ENCODE results near the gene LRRC7. TPM values are rescaled to one million over a fixed set of nuclear protein-coding genes. Genes with fewer than 3 reads are reported as not detected.
"Not testable (repeated sequence)": the region's sequence is repeated elsewhere in the genome, so short reads cannot be mapped to it uniquely, and the experiment has no call there.

The LRRC7 gene
- total RNA-seq, 1 experiment from 2014 or later = not detected

DNA sequence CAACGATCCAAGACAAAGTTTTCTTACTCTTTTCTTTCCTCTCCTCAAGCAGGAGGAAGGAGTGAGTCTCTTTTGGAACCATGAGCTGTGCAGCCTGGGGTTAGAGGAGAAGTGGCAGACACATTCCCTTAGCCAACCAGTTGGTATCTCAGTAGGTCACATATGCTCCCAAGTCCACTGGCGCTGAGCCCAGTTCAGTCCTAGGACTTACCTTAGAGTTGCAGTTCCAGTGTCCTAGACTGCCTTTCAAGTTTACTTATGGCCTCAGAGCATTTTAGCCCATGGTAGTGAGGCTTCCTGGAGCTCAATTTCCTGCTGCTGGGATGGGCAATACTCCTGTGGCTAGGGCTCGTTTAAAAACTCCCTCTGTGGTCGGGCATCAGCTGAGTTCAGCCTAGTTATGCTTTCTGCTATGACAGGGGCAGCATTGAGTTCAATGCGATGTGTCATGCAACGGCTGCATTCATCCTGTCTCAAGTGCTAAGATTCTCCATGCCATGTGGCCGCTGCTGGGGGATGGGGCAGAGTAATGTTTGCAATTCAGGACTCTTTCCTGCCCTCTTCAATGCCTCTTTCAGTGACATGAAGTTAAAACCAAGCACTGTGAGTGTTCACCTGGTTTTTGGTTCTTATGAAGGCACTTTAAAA, 103.8 kb downstream of the LRRC7 start:
- no peak for DNase-seq (ENCODE audit: low read depth)
- in situ Hi-C loops (cut with HindIII; ENCODE audit: low pct_unique_long_range_greater_than_20kb, low sequenced_read_pairs) = no loop called here

DNA sequence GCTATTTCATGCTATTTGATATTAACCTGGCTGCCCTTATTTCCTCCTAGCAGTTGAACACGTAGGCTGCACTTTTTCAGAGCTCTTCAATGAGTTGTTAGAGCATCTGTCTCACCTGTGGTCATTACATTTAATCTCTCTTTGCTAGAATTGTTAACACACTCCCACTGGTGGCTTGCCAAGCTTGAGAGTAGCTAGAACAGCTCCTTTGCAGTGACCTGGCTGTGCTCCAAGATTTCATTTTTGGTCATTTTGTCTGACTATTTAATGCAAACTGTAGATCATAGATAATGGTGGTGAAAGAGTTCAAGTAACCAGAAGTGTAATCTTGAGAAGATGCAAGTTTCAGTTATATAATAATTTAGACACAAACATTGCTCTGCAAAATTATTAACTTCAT, 105.6 kb downstream of the LRRC7 start:
- in situ Hi-C loops (cut with HindIII; ENCODE audit: low pct_unique_long_range_greater_than_20kb, low sequenced_read_pairs) = no loop called here

DNA sequence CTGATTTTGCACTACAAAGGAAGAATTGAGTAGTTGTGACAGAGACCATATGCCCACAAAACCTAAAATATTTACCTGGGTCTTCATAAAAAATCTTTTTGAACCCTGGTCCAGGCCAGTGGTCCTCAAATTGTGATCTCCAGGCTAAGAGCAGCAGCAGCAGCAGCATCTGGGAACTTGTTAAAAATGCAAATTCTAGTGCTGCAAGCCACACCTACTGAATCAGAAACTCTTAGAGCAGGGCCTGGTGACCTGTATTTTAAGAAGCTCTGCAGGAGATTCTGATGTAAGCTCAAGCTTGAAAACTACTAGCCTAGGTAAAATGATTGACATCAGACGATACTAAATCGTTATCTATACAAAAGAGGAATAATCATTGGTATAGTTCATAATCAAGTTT, 112.2 kb downstream of the LRRC7 start:
- DNase-seq (ENCODE audit: low read depth) = no peak
- in situ Hi-C loops (cut with HindIII; ENCODE audit: low pct_unique_long_range_greater_than_20kb, low sequenced_read_pairs) = no loop called here

More for the DNA sequence above, 105.6 kb downstream of the LRRC7 start:
- DNase-seq (ENCODE audit: low read depth) = no peak

DNA sequence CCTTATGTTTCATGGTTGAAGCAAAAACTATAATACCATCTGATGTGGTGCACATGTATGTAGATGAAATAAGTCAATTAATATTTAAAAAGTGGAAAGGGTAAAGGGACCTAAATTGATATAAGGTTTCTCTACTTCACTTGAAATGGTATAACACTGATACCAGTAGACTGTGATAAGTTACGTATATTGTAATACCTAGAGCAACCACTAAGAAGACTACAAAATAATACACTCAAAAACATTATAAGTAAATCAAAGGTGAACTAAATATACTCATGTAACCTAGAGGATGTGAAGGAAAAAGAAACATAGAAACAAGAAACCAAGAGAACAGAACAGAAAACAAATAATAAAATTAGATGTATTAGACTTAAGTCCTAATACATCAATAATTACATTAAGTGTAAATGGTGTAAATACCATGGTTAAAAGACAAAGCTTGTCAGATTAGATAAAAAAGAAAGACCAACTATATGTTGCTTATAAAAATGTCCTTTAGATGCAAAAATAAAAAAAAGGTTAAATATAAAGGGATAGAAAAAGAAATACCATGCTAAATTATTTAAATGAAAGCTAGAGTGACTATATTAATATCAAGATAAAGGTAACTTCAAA, 118.8 kb downstream of the LRRC7 start:
- in situ Hi-C loops (cut with HindIII; ENCODE audit: low pct_unique_long_range_greater_than_20kb, low sequenced_read_pairs) = no loop called here
- no peak for DNase-seq (ENCODE audit: low read depth)

DNA sequence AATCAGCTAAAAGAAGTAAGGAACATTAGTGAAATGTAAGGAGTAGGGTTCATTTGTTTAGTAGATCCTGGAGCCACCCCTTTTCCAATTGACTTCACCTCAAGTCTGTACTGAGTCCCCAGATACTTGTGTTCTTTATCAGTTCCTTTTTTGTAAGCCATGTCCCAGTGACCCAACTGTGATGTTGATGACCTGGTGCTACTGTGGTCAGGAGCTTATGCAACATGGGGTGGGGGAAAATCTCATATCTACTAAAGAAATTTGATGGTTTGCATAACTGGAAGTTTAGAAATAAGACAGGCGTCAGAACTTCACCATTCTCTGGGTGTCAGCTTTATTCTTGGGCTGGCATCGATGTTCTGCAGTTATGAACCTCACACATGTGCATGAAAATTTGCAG, 120.5 kb downstream of the LRRC7 start:
- no peak for DNase-seq (ENCODE audit: low read depth)
- in situ Hi-C loops (cut with HindIII; ENCODE audit: low pct_unique_long_range_greater_than_20kb, low sequenced_read_pairs) = no loop called here

DNA sequence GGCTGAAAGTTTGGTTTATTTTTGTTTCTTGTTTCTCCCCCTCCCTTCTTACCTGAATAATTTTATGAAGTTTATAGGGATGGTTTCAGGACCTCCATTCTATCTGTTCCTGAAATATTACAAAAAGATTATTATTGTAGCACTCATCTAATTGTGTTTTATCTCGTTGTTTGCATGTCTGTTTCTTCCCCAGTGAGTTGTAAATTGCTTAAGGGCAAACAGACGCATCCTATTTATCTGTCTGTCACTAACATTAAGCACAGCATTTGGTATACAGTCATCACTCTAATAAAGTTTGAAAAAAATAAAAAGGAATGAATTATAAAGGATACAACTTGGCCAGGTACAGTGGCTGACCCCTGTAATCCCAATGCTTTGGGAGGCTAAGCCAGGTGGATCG, 123.5 kb downstream of the LRRC7 start:
- no peak for DNase-seq (ENCODE audit: low read depth)
- in situ Hi-C loops (cut with HindIII; ENCODE audit: low pct_unique_long_range_greater_than_20kb, low sequenced_read_pairs) = no loop called here

DNA sequence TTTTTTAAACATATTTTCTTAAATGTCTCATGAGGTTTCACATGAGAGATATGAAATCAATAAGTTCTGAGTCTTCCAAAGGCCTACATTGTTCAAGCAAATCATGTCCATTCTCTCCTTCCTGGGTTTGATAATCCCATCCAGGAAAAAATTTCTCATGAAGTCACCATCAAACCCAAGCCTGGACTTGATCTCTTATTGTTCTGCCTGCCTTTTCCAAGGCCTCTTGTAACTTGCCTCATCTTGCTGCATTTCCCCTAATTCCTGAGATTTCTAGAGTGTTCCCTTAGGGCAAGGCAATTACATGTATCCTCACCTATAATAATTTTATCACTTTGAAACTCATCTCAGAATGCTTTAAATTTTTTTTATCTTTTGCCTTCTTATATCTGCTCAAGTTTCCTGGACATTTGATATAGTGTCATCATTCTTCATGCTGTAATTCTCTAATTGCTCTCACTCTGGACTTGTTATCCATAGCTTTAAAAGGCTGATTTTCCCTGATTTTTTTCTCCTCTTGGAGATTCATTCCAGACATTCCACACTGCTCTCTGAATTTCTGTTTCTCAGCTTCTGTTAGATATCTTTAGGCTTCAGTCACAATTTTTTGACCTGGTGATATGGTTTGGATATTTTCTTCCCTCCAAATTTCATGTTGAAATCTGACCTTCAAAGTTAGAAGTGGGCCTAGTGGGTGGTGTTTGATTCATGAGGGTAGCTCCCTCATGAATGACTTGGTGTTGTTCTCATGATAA, 126.4 kb downstream of the LRRC7 start:
- in situ Hi-C loops (cut with HindIII; ENCODE audit: low pct_unique_long_range_greater_than_20kb, low sequenced_read_pairs) = no loop called here
- no peak for DNase-seq (ENCODE audit: low read depth)

DNA sequence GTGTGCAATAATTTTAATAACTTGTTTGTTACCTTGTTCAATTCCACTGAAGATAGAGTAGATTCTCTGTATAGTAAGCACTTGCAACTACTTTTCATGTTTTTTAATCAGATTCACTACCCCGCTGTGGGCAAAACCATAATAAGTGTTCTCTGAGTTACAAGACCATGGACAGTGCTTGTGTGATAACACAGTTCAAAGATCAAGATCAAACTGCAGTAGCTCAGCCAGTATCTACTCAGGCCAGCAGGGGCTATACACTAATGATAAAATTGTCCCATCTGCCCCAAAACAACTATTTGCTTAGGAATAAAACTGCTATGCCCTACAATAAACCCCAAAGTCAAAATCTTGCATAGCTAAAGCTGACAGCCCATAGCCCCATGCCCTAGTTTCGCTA, 129.6 kb downstream of the LRRC7 start:
- DNase-seq (ENCODE audit: low read depth) = no peak
- in situ Hi-C loops (cut with HindIII; ENCODE audit: low pct_unique_long_range_greater_than_20kb, low sequenced_read_pairs) = no loop called here

DNA sequence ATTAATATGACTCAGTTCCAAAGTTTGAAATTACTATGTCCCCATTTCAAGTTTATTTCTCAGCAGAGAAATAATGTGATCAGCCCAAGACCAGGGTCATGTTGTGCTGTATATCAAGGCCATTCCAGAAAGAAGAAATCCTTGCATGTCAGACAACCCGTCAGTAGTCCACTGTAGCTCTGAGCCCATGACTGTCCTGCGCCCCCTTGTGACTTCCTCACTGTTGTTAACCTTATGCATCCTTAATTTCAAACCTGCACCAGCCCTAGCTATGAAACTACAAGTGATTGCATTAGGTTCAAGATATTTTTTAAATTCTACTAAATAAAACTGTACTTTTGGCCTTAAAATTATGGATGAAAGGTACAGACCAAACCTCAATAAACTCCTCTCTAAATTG, 133.0 kb downstream of the LRRC7 start:
- in situ Hi-C loops (cut with HindIII; ENCODE audit: low pct_unique_long_range_greater_than_20kb, low sequenced_read_pairs) = no loop called here
- no peak for DNase-seq (ENCODE audit: low read depth)

DNA sequence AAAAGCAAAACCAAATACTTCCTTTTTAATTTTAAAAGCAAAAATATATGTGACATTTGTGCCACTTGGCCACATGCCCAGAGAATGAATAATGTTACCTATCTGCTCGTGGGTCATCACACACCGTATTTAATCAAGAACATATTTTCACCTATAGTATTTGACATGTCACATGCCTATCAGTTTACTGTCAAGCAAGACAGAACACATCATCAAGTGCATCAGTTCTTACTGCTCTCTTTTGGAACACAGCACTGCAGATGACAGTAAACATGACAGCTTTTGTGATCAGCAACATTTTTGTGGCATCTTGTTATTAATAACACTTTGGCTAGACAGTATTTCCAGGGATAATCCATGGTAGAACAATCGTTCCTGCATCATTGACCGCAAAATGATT, 134.4 kb downstream of the LRRC7 start:
- in situ Hi-C loops (cut with HindIII; ENCODE audit: low pct_unique_long_range_greater_than_20kb, low sequenced_read_pairs) = no loop called here
- no peak for DNase-seq (ENCODE audit: low read depth)

DNA sequence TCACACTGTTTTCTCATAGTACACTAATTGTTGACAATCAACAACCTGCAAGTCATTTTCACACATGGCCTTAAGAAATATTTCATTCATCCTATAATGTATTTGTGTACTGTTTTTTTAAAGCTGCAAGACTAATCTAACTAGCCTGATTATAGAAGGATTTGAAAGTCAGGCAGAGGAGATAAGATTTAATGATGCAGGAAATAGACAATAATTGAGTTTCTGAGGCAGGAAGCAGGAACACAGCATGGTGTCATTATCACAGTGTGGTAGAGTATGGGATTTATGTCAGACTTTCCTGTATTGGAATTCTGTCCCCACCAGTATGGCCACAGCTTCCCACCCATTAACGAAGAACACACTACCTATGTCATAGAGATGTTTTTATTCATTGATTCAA, 138.8 kb downstream of the LRRC7 start:
- DNase-seq (ENCODE audit: low read depth) = no peak
- in situ Hi-C loops (cut with HindIII; ENCODE audit: low pct_unique_long_range_greater_than_20kb, low sequenced_read_pairs) = no loop called here

DNA sequence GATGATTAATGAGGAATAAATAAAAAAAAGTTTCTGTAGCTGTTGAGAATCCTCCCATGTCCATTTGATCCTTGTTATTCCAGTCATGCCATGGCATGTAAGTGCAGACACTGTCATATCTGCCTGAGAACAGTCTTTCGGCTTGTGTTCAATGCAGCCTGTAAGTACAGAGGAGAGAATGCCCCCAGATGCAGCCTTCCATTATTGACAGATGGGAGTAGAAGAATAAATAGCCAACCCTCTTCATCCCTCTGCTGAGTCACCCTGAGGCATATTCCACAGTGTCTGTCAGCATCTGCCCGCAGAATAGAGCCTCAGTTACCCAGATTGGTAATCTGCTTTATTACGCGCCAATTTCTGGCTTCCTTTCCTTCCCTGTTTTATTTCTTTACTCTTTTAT, 139.4 kb downstream of the LRRC7 start:
- no peak for DNase-seq (ENCODE audit: low read depth)
- in situ Hi-C loops (cut with HindIII; ENCODE audit: low pct_unique_long_range_greater_than_20kb, low sequenced_read_pairs) = no loop called here

DNA sequence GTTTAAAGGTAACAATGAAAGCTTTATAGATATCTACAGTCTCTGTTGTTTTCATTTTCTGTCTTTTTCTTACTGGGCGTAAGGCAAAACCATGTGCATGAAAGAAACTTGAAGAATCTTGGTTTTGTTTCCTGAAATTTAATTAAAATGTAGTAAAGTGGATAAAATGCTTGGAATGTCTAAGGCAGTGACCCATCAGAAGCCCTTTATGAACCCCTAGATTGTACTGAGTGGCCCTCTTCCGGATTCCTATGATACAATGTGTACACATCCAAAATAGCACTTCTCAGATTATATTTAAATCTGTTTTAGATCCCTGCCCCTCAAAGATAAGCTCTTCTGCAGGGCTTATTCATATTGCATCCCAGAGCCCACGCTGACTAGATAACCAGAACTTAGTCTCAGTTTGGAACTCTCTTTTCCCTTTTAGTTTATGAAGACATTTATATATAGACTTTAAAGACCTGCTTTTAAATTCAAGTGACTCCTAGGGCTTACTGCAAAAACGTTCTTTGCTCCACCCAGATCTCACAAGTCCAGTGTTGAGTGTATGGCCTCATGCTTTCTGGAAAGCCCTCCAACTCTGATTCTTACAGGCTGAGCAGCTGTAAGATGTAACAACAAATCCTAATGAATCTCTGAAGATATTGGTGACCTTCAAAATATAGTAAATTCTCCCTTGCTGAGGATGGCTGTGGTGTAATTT, 142.9 kb downstream of the LRRC7 start:
- no peak for DNase-seq (ENCODE audit: low read depth)

DNA sequence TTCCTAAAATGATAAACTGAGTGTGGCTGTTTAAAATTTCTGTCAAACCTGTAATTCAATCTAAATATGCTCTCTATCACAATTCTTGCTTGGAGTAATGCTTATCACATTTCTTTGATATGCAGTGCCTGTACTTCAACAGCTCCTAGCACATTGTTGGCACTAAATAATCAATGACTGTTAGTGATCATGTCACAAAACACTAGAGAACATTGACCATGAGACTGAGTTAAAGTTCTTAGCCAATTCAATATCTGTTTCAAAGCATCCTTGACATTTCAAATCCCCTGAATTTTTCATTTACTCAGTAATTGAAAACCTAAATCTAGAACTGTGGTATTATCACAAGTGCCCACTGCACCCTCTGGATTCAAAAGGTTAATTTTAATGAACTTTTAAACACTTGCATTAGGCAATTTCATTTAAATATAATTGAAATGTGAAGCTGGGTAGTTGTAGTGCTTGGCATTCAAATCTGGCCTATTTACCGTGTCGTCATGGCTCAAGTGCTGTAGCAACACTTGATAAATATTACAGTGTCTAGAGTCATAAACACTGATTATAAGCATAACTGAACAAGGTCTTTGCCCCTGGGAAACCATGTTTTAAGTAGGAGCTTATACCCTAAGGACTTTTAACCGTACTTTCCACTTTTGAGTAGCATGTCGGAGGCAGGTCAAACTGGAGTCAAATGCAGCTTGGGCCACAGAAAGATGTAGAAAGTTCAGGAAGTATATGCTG, 143.6 kb downstream of the LRRC7 start:
- in situ Hi-C loops (cut with HindIII; ENCODE audit: low pct_unique_long_range_greater_than_20kb, low sequenced_read_pairs) = no loop called here

More for the DNA sequence above, 142.9 kb downstream of the LRRC7 start:
- in situ Hi-C loops (cut with HindIII; ENCODE audit: low pct_unique_long_range_greater_than_20kb, low sequenced_read_pairs) = no loop called here

DNA sequence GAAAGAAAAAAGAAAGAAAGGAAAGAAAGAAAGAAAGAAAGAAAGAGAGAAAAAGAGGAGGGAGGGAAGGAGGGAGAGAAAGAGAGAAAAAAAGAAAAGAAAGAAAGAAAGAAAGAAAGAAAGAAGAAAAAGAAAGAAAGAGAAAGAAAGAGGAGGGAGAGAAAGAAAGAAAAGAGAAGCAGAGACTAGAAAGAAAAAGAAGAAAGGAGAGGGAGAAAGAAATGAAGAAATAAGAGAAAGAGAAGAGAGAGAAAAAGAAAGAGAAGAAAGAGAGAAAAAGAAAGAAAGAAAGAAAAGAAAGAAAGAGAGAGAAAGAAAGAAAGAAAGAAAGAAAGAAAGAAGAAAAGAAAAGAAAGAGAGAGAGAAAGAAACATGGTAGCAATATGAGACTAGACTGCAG, 150.1 kb downstream of the LRRC7 start:
- DNase-seq (ENCODE audit: low read depth); in situ Hi-C loops (cut with HindIII; ENCODE audit: low pct_unique_long_range_greater_than_20kb, low sequenced_read_pairs): not testable (repeated sequence)

More for the DNA sequence above, 143.6 kb downstream of the LRRC7 start:
- DNase-seq (ENCODE audit: low read depth) = no peak

DNA sequence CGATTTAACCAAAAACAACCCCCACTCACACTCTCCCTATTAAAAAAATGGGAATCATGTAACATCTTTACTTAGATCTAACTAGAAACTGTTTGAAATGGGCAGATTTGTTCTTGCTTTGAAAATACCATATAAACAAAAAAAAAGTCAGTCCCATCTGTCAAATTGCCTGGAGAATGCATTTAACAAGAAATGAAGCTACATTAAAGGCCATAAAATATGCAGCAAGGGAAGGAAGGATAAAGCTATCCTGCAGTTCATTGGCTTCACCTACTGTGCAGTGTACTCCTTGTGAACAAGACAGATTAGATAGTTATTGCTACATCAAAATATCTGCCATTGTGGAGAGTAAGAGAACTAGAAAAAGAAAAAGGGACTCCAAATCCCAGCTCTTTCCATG, 160.5 kb downstream of the LRRC7 start:
- in situ Hi-C loops (cut with HindIII; ENCODE audit: low pct_unique_long_range_greater_than_20kb, low sequenced_read_pairs) = no loop called here
- DNase-seq (ENCODE audit: low read depth) = no peak

DNA sequence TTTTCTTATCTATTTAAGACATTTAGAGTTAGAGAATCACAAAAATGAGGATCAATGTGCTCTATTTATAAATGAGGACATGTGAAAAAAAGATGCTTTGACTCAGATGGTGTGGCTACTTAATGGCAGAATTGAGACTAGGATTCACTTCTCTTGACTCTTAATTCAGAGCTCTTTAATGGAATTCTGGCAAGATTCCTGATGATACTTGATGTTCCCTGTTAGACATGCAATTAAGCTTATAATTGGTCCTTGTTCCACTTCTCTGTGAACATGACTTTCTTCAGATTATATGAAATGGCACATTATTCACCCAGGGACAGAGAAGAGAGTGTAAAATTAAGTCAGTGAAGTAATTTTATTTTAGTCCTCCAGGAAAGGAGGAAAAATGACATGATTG, 165.3 kb downstream of the LRRC7 start:
- no peak for DNase-seq (ENCODE audit: low read depth)
- in situ Hi-C loops (cut with HindIII; ENCODE audit: low pct_unique_long_range_greater_than_20kb, low sequenced_read_pairs) = no loop called here

DNA sequence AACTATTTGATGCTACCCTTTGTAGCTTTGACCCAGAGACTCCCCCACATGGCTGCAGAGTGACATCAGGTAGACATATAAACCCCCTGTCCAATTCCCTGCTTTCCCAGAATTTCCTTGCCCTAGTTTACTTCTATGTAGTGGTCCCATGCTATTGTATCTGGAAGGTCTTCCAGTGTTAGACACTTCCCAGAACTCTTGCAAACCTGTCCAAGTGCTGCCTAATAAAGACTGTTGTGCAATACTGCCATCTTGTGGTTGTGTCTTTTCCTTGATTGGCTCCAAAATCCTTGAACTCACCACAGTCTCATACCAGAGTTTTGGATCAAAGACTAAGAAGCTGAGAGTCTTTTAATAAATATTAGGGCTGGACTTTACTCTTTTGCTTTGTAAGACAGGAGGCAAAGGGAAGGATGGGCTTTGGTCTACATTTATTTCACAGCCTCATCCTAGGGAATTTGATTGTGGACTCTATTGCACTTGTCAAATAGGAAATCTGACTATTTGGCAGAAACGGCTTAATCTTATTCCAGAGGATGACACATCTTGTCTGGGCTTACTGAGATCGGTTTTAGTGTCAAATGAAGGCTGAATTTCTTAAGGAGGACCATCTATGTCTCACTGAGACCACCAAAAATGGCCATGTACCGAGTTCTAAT, 169.9 kb downstream of the LRRC7 start:
- peak; percentile 19 for DNase-seq (ENCODE audit: low read depth)
- in situ Hi-C loops (cut with HindIII; ENCODE audit: low pct_unique_long_range_greater_than_20kb, low sequenced_read_pairs) = no loop called here
